ENCODE data around the gene SV2C.

SV2C gene

GRCh38 chr5:76062502-76063041 lies 20.6 kb upstream of the SV2C start:
- TF ChIP-seq CTCF (IDR thresholded peaks at IDR 0.05; ENCODE audit: control insufficient read depth, insufficient read depth, low read depth, low read length, missing control alignments) = no peak
- DNase-seq (ENCODE audit: low read depth) = no peak
- H3K4me3 ChIP-seq (ENCODE audit: control insufficient read depth, low read depth, low read length) = no peak overlapping the region

- no peak for TF ChIP-seq CTCF (IDR thresholded peaks at IDR 0.05; ENCODE audit: control insufficient read depth, insufficient read depth, low read depth, low read length, missing control alignments)
- no peak for DNase-seq (ENCODE audit: low read depth)
- no peak overlapping the region for H3K4me3 ChIP-seq (ENCODE audit: control insufficient read depth, low read depth, low read length)
Observed at GRCh38 chr5:76065258-76065657, 17.9 kb upstream of the SV2C start.

- H3K4me3 ChIP-seq (ENCODE audit: control insufficient read depth, low read depth, low read length) = no peak overlapping the region
- no peak for TF ChIP-seq CTCF (IDR thresholded peaks at IDR 0.05; ENCODE audit: control insufficient read depth, insufficient read depth, low read depth, low read length, missing control alignments)
- DNase-seq (ENCODE audit: low read depth) = no peak
Observed at GRCh38 chr5:76069061-76069735, 14.0 kb upstream of the SV2C start.

- TF ChIP-seq CTCF (IDR thresholded peaks at IDR 0.05; ENCODE audit: control insufficient read depth, insufficient read depth, low read depth, low read length, missing control alignments) = no peak
- no peak for DNase-seq (ENCODE audit: low read depth)
- H3K4me3 ChIP-seq (ENCODE audit: control insufficient read depth, low read depth, low read length) = no peak overlapping the region
Observed at GRCh38 chr5:76074487-76075065, 8.6 kb upstream of the SV2C start.

- TF ChIP-seq CTCF (IDR thresholded peaks at IDR 0.05; ENCODE audit: control insufficient read depth, insufficient read depth, low read depth, low read length, missing control alignments) = no peak
- DNase-seq (ENCODE audit: low read depth) = no peak
- no peak overlapping the region for H3K4me3 ChIP-seq (ENCODE audit: control insufficient read depth, low read depth, low read length)
Observed at GRCh38 chr5:76081811-76082771, 1.1 kb upstream of the SV2C start.
